K562 (cell line): ENCODE results near the gene AJUBA. TPM values are rescaled to one million over a fixed set of nuclear protein-coding genes. Genes with fewer than 3 reads are reported as not detected.

Source experiments
- ATAC-seq: fragments of 200-7000 bp; cut with Tn5 transposase; 3 replicates; pipeline ENCODE4 v1.9.1; 2020; ENCODE audit warnings: moderate library complexity
- BruUV-seq: library from RNA; stranded (reverse); fragments of 400-500 nt; replicated peaks from 2 replicates; lab custom pipeline; 2021; lab: Mats Ljungman, UMichigan
- CTCF ChIA-PET: fragments of 300-600 bp; formaldehyde crosslinking; extraction: SDS; loops from one replicate; lab custom pipeline; 2021; ENCODE audit warnings: low intra/inter-chr PET ratio; lab: Yijun Ruan, JAX
- POLR2A ChIA-PET: fragments of 300-600, 350-650 bp; sonication (Branson Sonifier 250); formaldehyde crosslinking; extraction: SDS; loops from one replicate; lab custom pipeline; 2021; ENCODE audit warnings: antibody characterized with exemption, inconsistent platforms; lab: Yijun Ruan, JAX
- DNase-seq, 4 experiments: peaks; one replicate each; pipeline versions ENCODE4 v3.0.0 to v3.0.0-alpha.2; 2011 to 2018; ENCODE audit warnings: low spot score in 3 of 4, mixed read lengths in 3 of 4; ENCODE audit errors: extremely low read depth in 1 of 4
- FAIRE-seq: peaks from 2 replicates; lab custom pipeline; 2011; peaks lifted over from hg19 to GRCh38; lab: Jason Lieb, UNC
- H2AFZ ChIP-seq: 2 replicates; pipeline ENCODE4 v1.6.0; 2011; ENCODE audit warnings: low read depth, low read length, control low read depth, inconsistent platforms
- H3K27ac ChIP-seq: fragments of 200-600 bp; 3 replicates; pipeline ENCODE4 v1.8.0; 2011; ENCODE audit warnings: low read depth, mild to moderate bottlenecking, control low read depth, inconsistent platforms, low read length, moderate library complexity, mixed read lengths; ENCODE audit errors: extremely low read depth
- H3K27me3 ChIP-seq, 2 experiments: fragments of 300-600 bp in 1 of 2; 2 replicates in 1 of 2; 3 replicates in 1 of 2; pipeline versions ENCODE4 v1.6.0 to v1.8.0; 2011; ENCODE audit warnings: inconsistent platforms in 2 of 2, low read length in 2 of 2, mild to moderate bottlenecking in 1 of 2, mixed read lengths in 1 of 2, moderate library complexity in 1 of 2; ENCODE audit not compliant: control insufficient read depth in 2 of 2, insufficient read depth in 2 of 2
- H3K36me3 ChIP-seq: fragments of 300-600 bp; 3 replicates; pipeline ENCODE4 v1.8.0; 2011; ENCODE audit warnings: mild to moderate bottlenecking, low read length, inconsistent platforms; ENCODE audit not compliant: control insufficient read depth, insufficient read depth
- H3K4me1 ChIP-seq, 2 experiments: fragments of 200-600 bp in 1 of 2; replicated peaks in 1 of 2; 2 replicates in 1 of 2; 3 replicates in 1 of 2; pipeline versions ENCODE4 v1.5.1 to v1.8.0; 2011; ENCODE audit warnings: inconsistent platforms in 2 of 2, low read length in 2 of 2, mild to moderate bottlenecking in 1 of 2, mixed read lengths in 1 of 2, moderate library complexity in 1 of 2; ENCODE audit not compliant: control insufficient read depth in 2 of 2, insufficient read depth in 2 of 2
- H3K4me2 ChIP-seq: 2 replicates; pipeline ENCODE4 v1.6.1; 2011; ENCODE audit warnings: low read length, control low read depth, inconsistent platforms, mixed read lengths; ENCODE audit not compliant: insufficient read depth
- H3K4me3 ChIP-seq: fragments of 200-600 bp; sonication (generic), shearing (Covaris generic); 2 replicates; pipeline ENCODE4 v1.5.1; 2016; ENCODE audit warnings: control low read depth, inconsistent platforms
- H3K79me2 ChIP-seq: fragments of 200-600 bp; 3 replicates; pipeline ENCODE4 v1.8.0; 2011; ENCODE audit warnings: low read length, inconsistent platforms; ENCODE audit not compliant: control insufficient read depth, insufficient read depth
- H3K9ac ChIP-seq, 2 experiments: 2 replicates each; pipeline versions ENCODE4 v1.6.0 to v1.6.1; 2011; ENCODE audit warnings: low read depth in 2 of 2, low read length in 2 of 2, control low read depth in 1 of 2, inconsistent platforms in 1 of 2, mild to moderate bottlenecking in 1 of 2, mixed read lengths in 1 of 2; ENCODE audit not compliant: insufficient read depth in 1 of 2
- H3K9me1 ChIP-seq: one replicate; pipeline ENCODE4 v1.6.0; 2011; ENCODE audit warnings: inconsistent platforms, mild to moderate bottlenecking, low read length, moderate library complexity; ENCODE audit not compliant: control insufficient read depth, insufficient read depth
- H3K9me3 ChIP-seq: replicated peaks from 2 replicates; pipeline ENCODE4 v1.5.1; 2011; ENCODE audit warnings: low read depth, low read length, inconsistent platforms; ENCODE audit not compliant: control insufficient read depth, insufficient read depth
- H4K20me1 ChIP-seq: replicated peaks from 2 replicates; pipeline ENCODE4 v1.6.1; 2011; ENCODE audit warnings: low read length, inconsistent platforms, mixed read lengths; ENCODE audit not compliant: control insufficient read depth, insufficient read depth
- BRD4 ChIP-seq: fragments of 200-600 bp; sonication (generic); IDR thresholded peaks from 2 replicates; pipeline ENCODE4 v1.6.1; 2017; ENCODE audit warnings: inconsistent platforms
- HMGN3 ChIP-seq: IDR thresholded peaks from 2 replicates; pipeline ENCODE4 v1.6.1; 2011; ENCODE audit warnings: borderline replicate concordance, low read depth, mild to moderate bottlenecking, mixed read lengths, low read length; ENCODE audit not compliant: insufficient read length; ENCODE audit errors: extremely low read depth
- KLF1 ChIP-seq: fragments of 450-650 bp; IDR thresholded peaks from 2 replicates; pipeline ENCODE4 v1.6.1; 2016; ENCODE audit warnings: missing genetic modification characterization, missing compliant biosample characterization
- MEF2A ChIP-seq: IDR thresholded peaks from 2 replicates; pipeline ENCODE4 v1.6.1; 2011; ENCODE audit warnings: low read depth, mild to moderate bottlenecking, low read length, moderate library complexity; ENCODE audit not compliant: control insufficient read depth
- NR4A1 ChIP-seq, 2 experiments: fragments of 250-450 bp in 1 of 2; fragments of 450-650 bp in 1 of 2; sonication (Bioruptor Pico) in 1 of 2; IDR thresholded peaks; 2 replicates each; pipeline versions ENCODE4 v1.4.0 to v1.6.1; 2016 to 2020; ENCODE audit warnings: mild to moderate bottlenecking in 2 of 2, missing compliant biosample characterization in 1 of 2, missing genetic modification characterization in 1 of 2, moderate library complexity in 1 of 2
- WGBS: fragments of 100-300 bp; shearing (Covaris generic); methylation state at CpG from one replicate; pipeline ENCODE4 v1.1.6; 2016; ENCODE audit warnings: low coverage, mixed read lengths; ENCODE audit not compliant: insufficient coverage; ENCODE audit errors: missing lambda C conversion rate; 5-methylcytosine and 5-hydroxymethylcytosine counted together
- in situ Hi-C: fragments of 300-500 bp; cut with MboI; formaldehyde crosslinking; loops from 4 replicates; pipeline ENCODE4 v1.15.0; 2018; ENCODE audit warnings: inconsistent platforms, mixed read lengths
- intact Hi-C: fragments of 100-400 bp; cut with micrococcal nuclease; formaldehyde crosslinking; loops from 2 replicates; pipeline ENCODE4 v1.14.2; 2022
- polyA plus RNA-seq, 8 experiments: library from polyadenylated mRNA; depleted of rRNA in 4 of 8; stranded (reverse) in 5 of 8; unstranded in 3 of 8; fragments of >200 nt; fragmentation: Nextera tagmentation in 2 of 8; fragmentation: Illumina TruSeq in 1 of 8; extraction: Ambion mirVana in 2 of 8; extraction: Trizol in 1 of 8; gene quantifications; 2 replicates each; pipeline versions ENCODE4 v1.2.1 to v1.2.3, GENCODE V29; 2011 to 2014; ENCODE audit warnings: inconsistent platforms in 1 of 8, missing spikeins in 1 of 8
- total RNA-seq, 7 experiments: library from RNA; depleted of rRNA in 6 of 7; stranded (reverse); fragments of >200 nt in 6 of 7; fragmentation: Illumina TruSeq in 2 of 7; extraction: Trizol in 2 of 7; gene quantifications; 2 replicates each; pipeline versions ENCODE4 v1.2.1 to v1.2.3, GENCODE V29; 2011 to 2021; ENCODE audit warnings: low replicate concordance in 1 of 7
- TF ChIP-seq, protein P1 (sequence below): sonication (generic); formaldehyde crosslinking; IDR thresholded peaks from 2 replicates; pipeline ENCODE4 v1.8.1; 2022; ENCODE audit warnings: missing genetic modification reagents
- TF ChIP-seq, protein P2 (sequence below): sonication (generic); formaldehyde crosslinking; IDR thresholded peaks from 2 replicates; pipeline ENCODE4 v1.8.1; 2023; ENCODE audit warnings: missing genetic modification reagents, mild to moderate bottlenecking, borderline replicate concordance
- TF ChIP-seq, protein P3 (sequence below): IDR thresholded peaks from 2 replicates; pipeline ENCODE4 v1.6.1; 2014; ENCODE audit warnings: antibody characterized with exemption
- TF ChIP-seq, protein P4 (sequence below), 2 experiments: fragments of 450-650 bp in 1 of 2; sonication (generic) in 1 of 2; formaldehyde crosslinking; conservative IDR thresholded peaks; 2 replicates each; pipeline versions ENCODE4 v1.4.0 to v1.8.1; 2020 to 2022; ENCODE audit warnings: mild to moderate bottlenecking in 1 of 2, missing genetic modification reagents in 1 of 2

The AJUBA gene
- total and polyA plus RNA-seq, 9 of the 15 experiments (the other 6 are each of a cell fraction or from before 2014, with no cell fraction given) = 0.73 to 4.7 (median 2.8) TPM

DNA sequence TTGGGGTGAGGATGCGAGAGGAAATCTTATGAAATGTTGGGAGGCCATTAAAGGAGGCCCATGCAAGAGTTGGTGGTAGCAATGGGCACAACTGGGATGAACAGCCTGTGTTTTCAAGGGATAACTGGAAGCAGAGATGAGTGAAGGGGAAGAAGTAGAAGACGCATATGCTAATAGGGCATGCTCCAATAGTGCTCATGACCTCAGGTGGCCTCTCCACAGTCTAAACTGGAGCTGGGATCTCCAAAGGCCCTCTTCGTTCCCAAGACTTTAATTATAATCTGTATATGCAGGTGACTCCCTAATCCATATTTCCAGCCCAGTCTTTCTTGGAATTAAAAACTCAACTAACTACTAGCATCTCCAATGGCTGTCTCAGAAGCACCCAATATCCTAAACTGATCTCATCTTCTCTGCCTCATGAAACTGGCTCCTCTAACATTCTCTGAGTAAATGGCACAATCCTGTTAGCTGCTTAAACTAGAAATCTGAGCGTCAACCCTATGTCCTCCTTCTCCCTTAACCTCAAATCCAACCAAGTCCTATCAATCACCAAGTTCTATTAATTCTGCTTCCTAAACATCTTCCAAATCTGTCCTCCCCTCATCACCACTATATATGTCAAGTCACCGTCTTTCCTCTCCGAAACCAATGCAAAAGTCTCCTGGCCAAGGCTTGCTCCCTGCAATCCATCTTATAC, 2.8 kb upstream of the AJUBA start:
- no peak for FAIRE-seq
- in situ Hi-C loops (loop anchor here (5.0 kb wide), 1 partner anchor 53 kb away; no protein-coding TSS in a partner anchor), intact Hi-C loops (loop anchor here (5.0 kb wide), 1 partner anchor 122 kb away; no protein-coding TSS in a partner anchor)
- Histone ChIP-seq H3K27me3 (no peaks in the 10 kb centered on the region), H3K9me3 (no peaks in the 10 kb centered on the region), H3K4me1 (peaks cover 2 to 21% of the 10 kb centered on the region in 2 experiments; a peak in 3 of 5 replicates), H3K9me1 (no peaks in the 10 kb centered on the region), H3K36me3 (peaks cover 21% of the 10 kb centered on the region; the same call in 2 of the 3 replicates), H3K4me3 (no peak overlapping the region), H2AFZ (no peak overlapping the region), H4K20me1 (no peaks in the 10 kb centered on the region), H3K27ac (no peak overlapping the region), H3K79me2 (no peaks in the 10 kb centered on the region), H3K9ac (no peak overlapping the region), H3K4me2 (no peak overlapping the region)
- 75% methylated on average over 6 of the region's 6 CpGs for WGBS
- ChIA-PET CTCF (interaction anchor here (2.4 to 5.9 kb wide), 3 partner anchors 55 to 124 kb away, joined by 8 to 141 read pairs (median 21); partner anchors contain the start of genes CDH24 and PRMT5), POLR2A (interaction anchor here (0.8 to 1.7 kb wide), 3 partner anchors 11 to 67 kb away, joined by 4 to 9 read pairs (median 5); no protein-coding TSS in a partner anchor)
- BruUV-seq = no TSS peak
- DNase-seq = no peak
- no peak for ATAC-seq
- TF ChIP-seq, protein P1, sequence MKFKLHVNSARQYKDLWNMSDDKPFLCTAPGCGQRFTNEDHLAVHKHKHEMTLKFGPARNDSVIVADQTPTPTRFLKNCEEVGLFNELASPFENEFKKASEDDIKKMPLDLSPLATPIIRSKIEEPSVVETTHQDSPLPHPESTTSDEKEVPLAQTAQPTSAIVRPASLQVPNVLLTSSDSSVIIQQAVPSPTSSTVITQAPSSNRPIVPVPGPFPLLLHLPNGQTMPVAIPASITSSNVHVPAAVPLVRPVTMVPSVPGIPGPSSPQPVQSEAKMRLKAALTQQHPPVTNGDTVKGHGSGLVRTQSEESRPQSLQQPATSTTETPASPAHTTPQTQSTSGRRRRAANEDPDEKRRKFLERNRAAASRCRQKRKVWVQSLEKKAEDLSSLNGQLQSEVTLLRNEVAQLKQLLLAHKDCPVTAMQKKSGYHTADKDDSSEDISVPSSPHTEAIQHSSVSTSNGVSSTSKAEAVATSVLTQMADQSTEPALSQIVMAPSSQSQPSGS (CRISPR knock-in tag) = no peak
- TF ChIP-seq, protein P2, sequence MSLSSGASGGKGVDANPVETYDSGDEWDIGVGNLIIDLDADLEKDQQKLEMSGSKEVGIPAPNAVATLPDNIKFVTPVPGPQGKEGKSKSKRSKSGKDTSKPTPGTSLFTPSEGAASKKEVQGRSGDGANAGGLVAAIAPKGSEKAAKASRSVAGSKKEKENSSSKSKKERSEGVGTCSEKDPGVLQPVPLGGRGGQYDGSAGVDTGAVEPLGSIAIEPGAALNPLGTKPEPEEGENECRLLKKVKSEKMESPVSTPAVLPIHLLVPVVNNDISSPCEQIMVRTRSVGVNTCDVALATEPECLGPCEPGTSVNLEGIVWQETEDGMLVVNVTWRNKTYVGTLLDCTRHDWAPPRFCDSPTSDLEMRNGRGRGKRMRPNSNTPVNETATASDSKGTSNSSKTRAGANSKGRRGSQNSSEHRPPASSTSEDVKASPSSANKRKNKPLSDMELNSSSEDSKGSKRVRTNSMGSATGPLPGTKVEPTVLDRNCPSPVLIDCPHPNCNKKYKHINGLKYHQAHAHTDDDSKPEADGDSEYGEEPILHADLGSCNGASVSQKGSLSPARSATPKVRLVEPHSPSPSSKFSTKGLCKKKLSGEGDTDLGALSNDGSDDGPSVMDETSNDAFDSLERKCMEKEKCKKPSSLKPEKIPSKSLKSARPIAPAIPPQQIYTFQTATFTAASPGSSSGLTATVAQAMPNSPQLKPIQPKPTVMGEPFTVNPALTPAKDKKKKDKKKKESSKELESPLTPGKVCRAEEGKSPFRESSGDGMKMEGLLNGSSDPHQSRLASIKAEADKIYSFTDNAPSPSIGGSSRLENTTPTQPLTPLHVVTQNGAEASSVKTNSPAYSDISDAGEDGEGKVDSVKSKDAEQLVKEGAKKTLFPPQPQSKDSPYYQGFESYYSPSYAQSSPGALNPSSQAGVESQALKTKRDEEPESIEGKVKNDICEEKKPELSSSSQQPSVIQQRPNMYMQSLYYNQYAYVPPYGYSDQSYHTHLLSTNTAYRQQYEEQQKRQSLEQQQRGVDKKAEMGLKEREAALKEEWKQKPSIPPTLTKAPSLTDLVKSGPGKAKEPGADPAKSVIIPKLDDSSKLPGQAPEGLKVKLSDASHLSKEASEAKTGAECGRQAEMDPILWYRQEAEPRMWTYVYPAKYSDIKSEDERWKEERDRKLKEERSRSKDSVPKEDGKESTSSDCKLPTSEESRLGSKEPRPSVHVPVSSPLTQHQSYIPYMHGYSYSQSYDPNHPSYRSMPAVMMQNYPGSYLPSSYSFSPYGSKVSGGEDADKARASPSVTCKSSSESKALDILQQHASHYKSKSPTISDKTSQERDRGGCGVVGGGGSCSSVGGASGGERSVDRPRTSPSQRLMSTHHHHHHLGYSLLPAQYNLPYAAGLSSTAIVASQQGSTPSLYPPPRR (CRISPR knock-in tag) = no peak
- TF ChIP-seq, protein P3, sequence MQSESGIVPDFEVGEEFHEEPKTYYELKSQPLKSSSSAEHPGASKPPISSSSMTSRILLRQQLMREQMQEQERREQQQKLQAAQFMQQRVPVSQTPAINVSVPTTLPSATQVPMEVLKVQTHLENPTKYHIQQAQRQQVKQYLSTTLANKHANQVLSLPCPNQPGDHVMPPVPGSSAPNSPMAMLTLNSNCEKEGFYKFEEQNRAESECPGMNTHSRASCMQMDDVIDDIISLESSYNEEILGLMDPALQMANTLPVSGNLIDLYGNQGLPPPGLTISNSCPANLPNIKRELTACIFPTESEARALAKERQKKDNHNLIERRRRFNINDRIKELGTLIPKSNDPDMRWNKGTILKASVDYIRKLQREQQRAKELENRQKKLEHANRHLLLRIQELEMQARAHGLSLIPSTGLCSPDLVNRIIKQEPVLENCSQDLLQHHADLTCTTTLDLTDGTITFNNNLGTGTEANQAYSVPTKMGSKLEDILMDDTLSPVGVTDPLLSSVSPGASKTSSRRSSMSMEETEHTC = no peak
- TF ChIP-seq NR4A1 (CRISPR knock-in tag; IDR thresholded peaks at IDR 0.05) = no peak
- no peak for TF ChIP-seq NR4A1 (tag; IDR thresholded peaks at IDR 0.05)
- no peak for TF ChIP-seq HMGN3
- TF ChIP-seq KLF1 (tag) = no peak
- no peak for TF ChIP-seq MEF2A
- TF ChIP-seq, protein P4, sequence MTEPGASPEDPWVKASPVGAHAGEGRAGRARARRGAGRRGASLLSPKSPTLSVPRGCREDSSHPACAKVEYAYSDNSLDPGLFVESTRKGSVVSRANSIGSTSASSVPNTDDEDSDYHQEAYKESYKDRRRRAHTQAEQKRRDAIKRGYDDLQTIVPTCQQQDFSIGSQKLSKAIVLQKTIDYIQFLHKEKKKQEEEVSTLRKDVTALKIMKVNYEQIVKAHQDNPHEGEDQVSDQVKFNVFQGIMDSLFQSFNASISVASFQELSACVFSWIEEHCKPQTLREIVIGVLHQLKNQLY (CRISPR knock-in tag; conservative IDR thresholded peaks at IDR 0.05) = no peak
- TF ChIP-seq BRD4 = no peak
